Erythroblast (primary cell): ENCODE data around the gene TCN2.

ENCODE experiments used
- GATA1 ChIP-seq: IDR thresholded peaks from 2 replicates; pipeline ENCODE4 v1.6.1; 2011; ENCODE audit warnings: low read depth, mild to moderate bottlenecking, control low read depth, low read length, moderate library complexity
- POLR2A ChIP-seq: IDR thresholded peaks from 2 replicates; pipeline ENCODE4 v1.6.1; 2011; ENCODE audit warnings: mild to moderate bottlenecking, low read length

GRCh38 chr22:30634471-30635233 is 27.7 kb downstream of the TCN2 start:
- TF ChIP-seq POLR2A, result no peak
- TF ChIP-seq GATA1, result no peak
